Body of pancreas (tissue), 4 donors: ENCODE results near the gene SUGCT. TPM values are rescaled to one million over a fixed set of nuclear protein-coding genes. Genes with fewer than 3 reads are reported as not detected.

Experiments
- ATAC-seq: fragments of 150-250 bp; one replicate; pipeline ENCODE4 v1.9.1; 2016
- DNase-seq, 4 donors: peaks; one replicate each; pipeline ENCODE4 v3.0.0-alpha.2; 2019
- H3K27ac ChIP-seq, 4 donors: fragments of 200-600 bp; sonication (generic); 1 replicate in 3 of 4; 2 replicates in 1 of 4; pipeline versions ENCODE4 v1.5.1 to v1.6.1; 2016 to 2019; ENCODE audit warnings: mild to moderate bottlenecking in 1 of 4, mixed read lengths in 1 of 4, moderate library complexity in 1 of 4
- H3K27me3 ChIP-seq, 2 donors: fragments of 200-600 bp; sonication (generic); one replicate each; pipeline ENCODE4 v1.6.0; 2016; ENCODE audit warnings: mild to moderate bottlenecking in 1 of 2
- H3K36me3 ChIP-seq, 2 donors: fragments of 200-600 bp; sonication (generic); replicated peaks in 1 of 2; 2 replicates each; pipeline ENCODE4 v1.5.1; 2016; ENCODE audit warnings: low read depth in 2 of 2; ENCODE audit not compliant: insufficient read depth in 1 of 2
- H3K4me1 ChIP-seq: fragments of 200-600 bp; sonication (generic); one replicate; pipeline ENCODE4 v1.6.0; 2016
- H3K4me3 ChIP-seq, 2 donors: fragments of 200-600 bp; sonication (generic); 1 replicate in 1 of 2; 2 replicates in 1 of 2; pipeline ENCODE4 v1.5.1; 2016 to 2019
- H3K9me3 ChIP-seq, 3 donors: fragments of 200-600 bp; sonication (generic); 1 replicate in 2 of 3; 2 replicates in 1 of 3; pipeline ENCODE4 v1.5.1; 2016
- POLR2A ChIP-seq, 3 donors: fragments of 450-650 bp; IDR thresholded peaks; one replicate each; pipeline ENCODE4 v1.6.1; 2016; ENCODE audit warnings: antibody characterized with exemption in 3 of 3, mild to moderate bottlenecking in 2 of 3
- WGBS, 2 donors: methylation state at CpG; one replicate each; pipeline ENCODE4 v1.1.5; 2017; 5-methylcytosine and 5-hydroxymethylcytosine counted together
- intact Hi-C: fragments of 100-400 bp; cut with DNase I; formaldehyde crosslinking; loops from one replicate; pipeline ENCODE4 v1.15.1; 2023
- total RNA-seq, 2 donors: library from RNA; depleted of rRNA; stranded (reverse); fragments of >200 nt; gene quantifications; one replicate each; pipeline ENCODE4 v1.1.0, GENCODE V29; 2016
- TF ChIP-seq, protein P1 (sequence below), 7 experiments: fragments of 450-650 bp in 4 of 7; fragments of 200-600 bp in 3 of 7; sonication (generic) in 3 of 7; IDR thresholded peaks; one replicate each; pipeline ENCODE4 v1.5.1; 2016 to 2019; ENCODE audit warnings: antibody characterized with exemption in 7 of 7

SUGCT gene
- total RNA-seq, 2 donors from 2014 or later = 0.78 to 1.3 TPM

DNA sequence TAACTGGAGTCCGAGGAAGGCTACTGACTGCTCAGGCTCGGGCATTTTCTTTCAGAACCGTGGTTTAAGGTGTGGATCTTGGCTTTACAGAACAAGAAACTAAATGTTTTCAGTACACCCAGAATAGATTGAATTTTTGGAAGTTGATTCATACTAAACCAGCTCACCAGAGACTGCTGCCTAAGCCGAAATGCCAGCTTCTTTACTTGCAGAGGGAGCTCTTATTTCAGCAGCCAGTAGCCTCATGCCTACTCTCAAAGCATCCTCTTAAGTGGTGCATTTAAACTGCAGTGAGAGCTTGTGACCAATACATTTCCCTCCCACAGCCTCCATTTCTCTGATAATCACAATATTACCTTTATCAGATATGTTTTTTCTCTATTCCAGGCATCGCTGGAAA is 615.1 kb downstream of the SUGCT start:
- 85 to 87% methylated on average over 5 of the region's 5 CpGs for WGBS, 2 donors
- no peak for ATAC-seq
- Histone ChIP-seq H3K27ac (no peak overlapping the region), H3K27me3 (no peaks in the 10 kb centered on the region), H3K36me3 (no peaks in the 10 kb centered on the region), H3K4me3 (no peak overlapping the region), H3K9me3 (no peaks in the 10 kb centered on the region), H3K4me1 (no peaks in the 10 kb centered on the region)
- no peak for TF ChIP-seq POLR2A (IDR thresholded peaks at IDR 0.05)
- TF ChIP-seq, protein P1, sequence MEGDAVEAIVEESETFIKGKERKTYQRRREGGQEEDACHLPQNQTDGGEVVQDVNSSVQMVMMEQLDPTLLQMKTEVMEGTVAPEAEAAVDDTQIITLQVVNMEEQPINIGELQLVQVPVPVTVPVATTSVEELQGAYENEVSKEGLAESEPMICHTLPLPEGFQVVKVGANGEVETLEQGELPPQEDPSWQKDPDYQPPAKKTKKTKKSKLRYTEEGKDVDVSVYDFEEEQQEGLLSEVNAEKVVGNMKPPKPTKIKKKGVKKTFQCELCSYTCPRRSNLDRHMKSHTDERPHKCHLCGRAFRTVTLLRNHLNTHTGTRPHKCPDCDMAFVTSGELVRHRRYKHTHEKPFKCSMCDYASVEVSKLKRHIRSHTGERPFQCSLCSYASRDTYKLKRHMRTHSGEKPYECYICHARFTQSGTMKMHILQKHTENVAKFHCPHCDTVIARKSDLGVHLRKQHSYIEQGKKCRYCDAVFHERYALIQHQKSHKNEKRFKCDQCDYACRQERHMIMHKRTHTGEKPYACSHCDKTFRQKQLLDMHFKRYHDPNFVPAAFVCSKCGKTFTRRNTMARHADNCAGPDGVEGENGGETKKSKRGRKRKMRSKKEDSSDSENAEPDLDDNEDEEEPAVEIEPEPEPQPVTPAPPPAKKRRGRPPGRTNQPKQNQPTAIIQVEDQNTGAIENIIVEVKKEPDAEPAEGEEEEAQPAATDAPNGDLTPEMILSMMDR (IDR thresholded peaks at IDR 0.05) = no peak
- intact Hi-C loops = no loop called here
- no peak for DNase-seq

DNA sequence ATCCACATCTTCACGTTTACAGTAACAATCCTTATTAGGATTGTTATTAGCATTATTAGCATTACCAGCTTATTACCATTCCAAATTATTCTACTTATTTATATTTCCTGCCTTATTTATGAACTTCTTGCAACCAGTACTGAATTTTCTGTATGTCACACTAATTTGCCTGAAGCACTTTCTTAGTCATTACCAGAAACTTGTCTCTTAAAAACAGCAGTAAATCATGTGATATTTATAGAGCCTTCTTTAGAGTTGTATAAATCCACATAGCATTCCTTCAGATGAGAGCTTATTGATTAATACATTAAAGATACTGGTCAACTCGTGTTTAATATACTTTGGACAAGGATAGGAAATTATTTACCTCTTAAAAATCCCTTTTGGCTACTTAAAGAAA is 618.6 kb downstream of the SUGCT start:
- intact Hi-C loops = no loop called here
- no peak for TF ChIP-seq POLR2A (IDR thresholded peaks at IDR 0.05)
- TF ChIP-seq, protein P1 (IDR thresholded peaks at IDR 0.05) = no peak
- ATAC-seq (no peak), DNase-seq (no peak)
- no peaks in the 10 kb centered on the region for H3K9me3 ChIP-seq
- no peaks in the 10 kb centered on the region for H3K27me3 ChIP-seq
- no peaks in the 10 kb centered on the region for H3K4me1 ChIP-seq
- H3K36me3 ChIP-seq = no peaks in the 10 kb centered on the region
- H3K27ac ChIP-seq = no peak overlapping the region
- no peak overlapping the region for H3K4me3 ChIP-seq
- WGBS, 2 donors = 50 to 52% methylated on average over 2 of the region's 2 CpGs

DNA sequence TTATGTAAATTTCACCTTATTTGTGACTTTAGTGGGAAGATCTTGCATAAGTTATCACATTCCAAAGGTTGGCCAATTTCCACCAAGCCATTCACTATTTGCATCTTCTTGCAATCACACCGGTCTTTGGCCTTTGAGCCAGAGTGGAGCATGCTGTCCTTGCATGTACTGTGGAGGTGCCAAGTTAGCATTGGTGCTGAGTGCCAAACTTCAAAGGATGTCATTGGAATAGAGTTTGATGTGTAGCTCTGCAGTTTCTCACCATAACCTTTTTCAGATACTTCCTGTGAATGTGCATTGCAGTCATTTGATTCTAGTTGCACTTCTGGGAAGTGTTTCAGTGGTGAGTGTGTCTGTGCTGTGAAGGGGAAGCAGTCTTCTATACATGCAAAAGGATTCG is 620.6 kb downstream of the SUGCT start:
- ATAC-seq (no peak), DNase-seq (no peak)
- no peaks in the 10 kb centered on the region for H3K27me3 ChIP-seq
- no peaks in the 10 kb centered on the region for H3K9me3 ChIP-seq
- intact Hi-C loops = no loop called here
- no peaks in the 10 kb centered on the region for H3K36me3 ChIP-seq
- no peak overlapping the region for H3K27ac ChIP-seq
- whole genome bisulfite sequencing, 2 donors = 55 to 68% methylated on average over 2 of the region's 2 CpGs
- no peak for TF ChIP-seq POLR2A (IDR thresholded peaks at IDR 0.05)
- TF ChIP-seq, protein P1 (IDR thresholded peaks at IDR 0.05) = no peak
- H3K4me1 ChIP-seq = no peaks in the 10 kb centered on the region
- H3K4me3 ChIP-seq = no peak overlapping the region

DNA sequence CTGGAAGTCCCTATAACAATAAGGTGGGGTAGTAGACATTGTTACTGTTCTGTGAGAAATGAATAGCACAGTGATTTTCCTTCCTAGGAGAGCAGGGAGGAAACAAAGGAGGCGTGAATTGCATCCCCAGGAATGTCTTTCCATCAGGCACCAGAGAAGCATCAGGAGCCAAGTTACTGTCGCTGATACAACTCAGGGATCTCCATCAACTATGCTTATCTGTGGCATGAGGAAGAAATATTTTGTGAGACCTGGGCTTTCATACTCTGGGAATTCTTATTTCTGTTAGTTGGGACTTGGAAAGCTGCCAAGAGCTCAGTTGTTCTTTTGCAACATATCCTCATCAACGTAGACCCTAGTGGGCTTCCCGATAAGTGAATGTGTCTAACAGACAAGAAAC is 622.3 kb downstream of the SUGCT start:
- WGBS, 2 donors = 61 to 75% methylated on average over 4 of the region's 4 CpGs
- H3K9me3 ChIP-seq = no peaks in the 10 kb centered on the region
- no peaks in the 10 kb centered on the region for H3K4me1 ChIP-seq
- intact Hi-C loops = no loop called here
- H3K36me3 ChIP-seq = no peaks in the 10 kb centered on the region
- no peaks in the 10 kb centered on the region for H3K27me3 ChIP-seq
- H3K4me3 ChIP-seq = no peak overlapping the region
- DNase-seq = no peak
- TF ChIP-seq POLR2A (IDR thresholded peaks at IDR 0.05) = no peak
- TF ChIP-seq, protein P1 (IDR thresholded peaks at IDR 0.05) = no peak
- ATAC-seq = no peak
- H3K27ac ChIP-seq = no peak overlapping the region

DNA sequence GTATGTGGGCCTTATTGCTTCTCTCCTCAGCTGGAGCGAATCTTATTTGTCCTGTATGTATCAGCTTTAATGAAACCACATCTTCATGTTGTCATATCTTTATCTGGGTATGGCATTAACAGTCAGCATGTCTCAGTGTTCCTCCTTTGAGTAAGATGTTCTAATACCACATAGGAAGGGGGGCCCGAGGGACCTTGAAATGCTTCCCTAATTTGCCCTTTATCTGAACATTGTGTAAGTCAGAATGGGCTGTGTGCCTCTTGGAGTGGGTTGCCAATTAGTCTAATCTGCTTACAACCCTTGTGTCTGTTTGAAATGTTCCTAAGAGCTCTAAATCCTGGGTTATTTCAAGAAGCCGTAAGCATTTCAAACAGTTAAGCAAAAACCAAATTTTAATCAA is 623.8 kb downstream of the SUGCT start:
- ATAC-seq = no peak

More for the DNA sequence above, 623.8 kb downstream of the SUGCT start:
- H3K4me1 ChIP-seq = no peaks in the 10 kb centered on the region
- no peaks in the 10 kb centered on the region for H3K36me3 ChIP-seq
- no peaks in the 10 kb centered on the region for H3K27me3 ChIP-seq
- no peak for DNase-seq
- intact Hi-C loops = no loop called here
- WGBS, 2 donors = 82 to 89% methylated on average over 3 of the region's 3 CpGs
- no peaks in the 10 kb centered on the region for H3K9me3 ChIP-seq
- no peak overlapping the region for H3K27ac ChIP-seq
- H3K4me3 ChIP-seq = no peak overlapping the region
- no peak for TF ChIP-seq POLR2A (IDR thresholded peaks at IDR 0.05)
- TF ChIP-seq, protein P1 (IDR thresholded peaks at IDR 0.05) = no peak
